Upper lobe of left lung (tissue), 6 donors: Measurements from ENCODE around the gene OGDH. TPM values are rescaled to one million over a fixed set of nuclear protein-coding genes. Genes with fewer than 3 reads are reported as not detected.
A peak's percentile ranks its signal among the peaks of the same experiment; 100 is the strongest.

ENCODE experiments used
- ATAC-seq, 2 donors: fragments of 200-7000 bp; cut with Tn5 transposase; one replicate each; pipeline ENCODE4 v1.9.1; 2022; ENCODE audit warnings: mild to moderate bottlenecking in 2 of 2, moderate library complexity in 2 of 2; ENCODE audit not compliant: low FRiP score in 2 of 2
- DNase-seq, 2 donors: peaks; one replicate each; pipeline ENCODE4 v3.0.0-alpha.2; 2019 to 2020
- H3K27ac ChIP-seq, 4 donors: fragments of 200-600 bp; sonication (generic); one replicate each; pipeline ENCODE4 v1.5.1; 2016 to 2019
- H3K27me3 ChIP-seq, 4 donors: fragments of 200-600 bp; sonication (generic); one replicate each; pipeline ENCODE4 v1.5.1; 2017 to 2019
- H3K36me3 ChIP-seq, 4 donors: fragments of 200-600 bp; sonication (generic); one replicate each; pipeline ENCODE4 v1.5.1; 2016 to 2019
- H3K4me1 ChIP-seq, 4 donors: fragments of 200-600 bp; sonication (generic); one replicate each; pipeline ENCODE4 v1.5.1; 2018 to 2019
- H3K4me3 ChIP-seq, 4 donors: fragments of 200-600 bp; sonication (generic); one replicate each; pipeline ENCODE4 v1.5.1; 2017 to 2019; ENCODE audit warnings: mild to moderate bottlenecking in 2 of 4, moderate library complexity in 1 of 4
- H3K9me3 ChIP-seq, 4 donors: fragments of 200-600 bp; sonication (generic); one replicate each; pipeline ENCODE4 v1.5.1; 2018 to 2019
- CTCF ChIP-seq, 6 experiments: fragments of 450-650 bp in 4 of 6; fragments of 200-600 bp in 2 of 6; sonication (generic) in 2 of 6; IDR thresholded peaks; one replicate each; pipeline ENCODE4 v1.5.1; 2016 to 2019; ENCODE audit warnings: antibody characterized with exemption in 6 of 6
- EP300 ChIP-seq, 4 donors: sonication (generic); formaldehyde crosslinking; IDR thresholded peaks; one replicate each; pipeline ENCODE4 v1.5.1; 2017; ENCODE audit warnings: antibody characterized with exemption in 4 of 4, control low read depth in 2 of 4
- POLR2A ChIP-seq, 4 donors: fragments of 450-650 bp; IDR thresholded peaks; one replicate each; pipeline ENCODE4 v1.5.1; 2016 to 2017; ENCODE audit warnings: antibody characterized with exemption in 4 of 4, mild to moderate bottlenecking in 2 of 4
- POLR2AphosphoS5 ChIP-seq, 2 donors: sonication (generic); formaldehyde crosslinking; IDR thresholded peaks; one replicate each; pipeline ENCODE4 v1.5.1; 2017; ENCODE audit warnings: antibody characterized with exemption in 2 of 2
- WGBS, 2 donors: methylation state at CpG; one replicate each; pipeline ENCODE4 v1.1.5; 2017 to 2018; 5-methylcytosine and 5-hydroxymethylcytosine counted together
- total RNA-seq, 6 donors: library from RNA; depleted of rRNA in 4 of 6; stranded (reverse); fragments of >200 nt in 4 of 6; gene quantifications; one replicate each; pipeline versions ENCODE4 v1.1.0 to v1.2.1, GENCODE V29; 2016 to 2021
- donor health status: DM: no; HTN: no; CAD: no; lungs with moderate emphysema.
- donor health status: DM: no; HTN: yes; CAD: no; lungs with severe emphysema.

OGDH gene
- total RNA-seq, 6 donors from 2014 or later, result 76.1 to 160 (median 134) TPM

DNA sequence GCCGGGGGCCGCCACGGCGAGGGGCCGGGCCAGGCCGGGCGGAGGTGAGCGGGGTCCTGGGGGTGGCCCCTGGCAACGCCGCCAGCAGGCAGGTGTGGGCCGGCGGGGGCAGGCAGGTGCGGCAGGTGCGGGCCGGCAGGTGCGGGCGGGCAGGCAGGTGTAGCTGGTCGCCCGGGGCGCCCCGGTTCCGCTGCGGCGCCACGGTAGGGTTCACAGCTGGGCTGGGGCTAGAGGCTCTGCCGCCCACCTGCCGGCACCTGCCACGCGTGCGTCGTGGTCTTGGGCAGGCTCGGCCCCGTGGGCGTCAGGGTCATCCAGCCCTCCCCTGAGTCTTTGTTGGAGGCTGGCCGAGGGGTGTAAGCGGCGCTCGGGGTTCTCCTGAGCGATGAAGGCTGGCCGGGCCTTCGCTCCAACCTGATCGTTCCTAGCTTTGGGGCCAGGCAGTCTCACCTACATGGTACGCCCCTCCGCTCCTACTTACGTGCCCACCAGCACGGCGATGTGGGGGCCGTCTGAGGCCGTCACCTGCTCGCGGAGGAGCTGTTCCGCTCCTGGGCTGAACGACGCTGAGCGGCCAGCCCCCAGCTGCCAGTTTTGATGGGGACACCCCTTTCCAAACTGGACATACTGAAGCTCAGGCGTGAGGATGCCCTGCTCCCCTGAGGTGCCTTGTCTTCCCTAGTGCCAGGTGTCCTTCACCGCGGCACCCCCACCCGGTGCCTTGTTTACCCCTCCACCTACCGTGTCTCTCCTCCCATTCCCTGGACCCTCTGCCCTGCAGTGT lies 142.7 kb downstream of the OGDH start:
- ATAC-seq, result no peak

DNA sequence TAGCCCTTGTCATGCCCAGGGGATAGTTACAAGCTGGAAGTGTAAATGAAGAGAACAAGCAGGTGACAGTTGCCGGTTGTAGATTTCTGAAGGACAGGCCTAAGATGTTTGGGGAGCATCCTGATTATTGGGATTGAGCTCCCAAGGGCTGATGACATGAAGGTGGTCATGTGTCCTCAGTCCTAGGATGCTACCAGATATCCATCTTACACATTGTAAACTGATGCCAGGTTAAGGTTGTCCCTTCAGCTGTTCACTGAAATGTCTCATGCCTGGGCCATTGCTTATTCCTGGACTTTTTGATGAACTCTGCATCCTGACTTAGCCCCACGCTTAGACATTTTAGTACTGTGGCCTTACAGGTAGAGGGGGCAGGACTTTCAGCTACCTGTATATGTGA lies 143.6 kb downstream of the OGDH start:
- H3K27ac ChIP-seq, result peak overlapping the region in 2 of 4 donors; percentile 95 to 97
- peaks cover 0 to 4% (median 1%) of the 10 kb centered on the region in 4 donors for H3K36me3 ChIP-seq
- no peak for ATAC-seq
- H3K27me3 ChIP-seq, result no peaks in the 10 kb centered on the region
- TF ChIP-seq CTCF (IDR thresholded peaks at IDR 0.05), result no peak
- TF ChIP-seq POLR2A (IDR thresholded peaks at IDR 0.05), result no peak
- no peak for TF ChIP-seq POLR2AphosphoS5 (IDR thresholded peaks at IDR 0.05)
- no peak for TF ChIP-seq EP300 (IDR thresholded peaks at IDR 0.05)
- no peaks in the 10 kb centered on the region for H3K9me3 ChIP-seq
- WGBS, 2 donors, result 86 to 100% methylated on average over 2 of the region's 2 CpGs
- DNase-seq, result no peak
- peak overlapping the region in 3 of 4 donors; percentile 67 to 99 (median 94) for H3K4me3 ChIP-seq
- H3K4me1 ChIP-seq, result peaks cover 41 to 57% (median 45%) of the 10 kb centered on the region in 4 donors

More for the DNA sequence above, 142.7 kb downstream of the OGDH start:
- peaks cover 36 to 48% (median 40%) of the 10 kb centered on the region in 4 donors for H3K4me1 ChIP-seq
- TF ChIP-seq CTCF (IDR thresholded peaks at IDR 0.05) (no peak), EP300 (IDR thresholded peaks at IDR 0.05) (no peak), POLR2AphosphoS5 (IDR thresholded peaks at IDR 0.05) (no peak)
- no peaks in the 10 kb centered on the region for H3K27me3 ChIP-seq
- 1 to 4% methylated on average over 6 to 21 of the region's 60 CpGs for WGBS, 2 donors
- peak in 1 of 2 donors; percentile 75 for DNase-seq
- H3K9me3 ChIP-seq, result no peaks in the 10 kb centered on the region
- H3K36me3 ChIP-seq, result peaks cover 0 to 4% (median 1%) of the 10 kb centered on the region in 4 donors
- H3K27ac ChIP-seq, result peak overlapping the region; percentile 95 to 98 (median 97)
- peak overlapping the region; percentile 67 to 99 (median 96) for H3K4me3 ChIP-seq

DNA sequence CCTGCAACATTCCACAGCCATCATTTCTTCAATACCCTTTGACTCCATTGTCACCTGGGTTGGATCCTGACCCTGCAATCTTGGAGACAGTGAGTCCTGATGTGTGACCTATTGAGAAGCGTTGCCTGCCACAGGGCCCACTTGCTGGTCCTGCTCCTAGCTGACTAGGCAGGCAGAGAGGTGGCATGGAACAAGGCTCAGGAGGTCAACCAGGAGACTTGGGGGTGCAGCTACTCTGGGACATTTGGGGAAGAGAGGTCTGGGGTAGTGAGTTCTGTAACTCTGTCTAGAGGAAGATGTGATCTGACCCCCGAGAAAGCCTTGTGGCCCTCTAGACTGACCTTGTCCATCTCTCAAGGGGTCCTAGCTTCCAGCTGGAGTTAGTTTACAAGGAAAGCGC lies 144.0 kb downstream of the OGDH start:
- H3K4me3 ChIP-seq, result peak overlapping the region in 1 of 4 donors; percentile 99

DNA sequence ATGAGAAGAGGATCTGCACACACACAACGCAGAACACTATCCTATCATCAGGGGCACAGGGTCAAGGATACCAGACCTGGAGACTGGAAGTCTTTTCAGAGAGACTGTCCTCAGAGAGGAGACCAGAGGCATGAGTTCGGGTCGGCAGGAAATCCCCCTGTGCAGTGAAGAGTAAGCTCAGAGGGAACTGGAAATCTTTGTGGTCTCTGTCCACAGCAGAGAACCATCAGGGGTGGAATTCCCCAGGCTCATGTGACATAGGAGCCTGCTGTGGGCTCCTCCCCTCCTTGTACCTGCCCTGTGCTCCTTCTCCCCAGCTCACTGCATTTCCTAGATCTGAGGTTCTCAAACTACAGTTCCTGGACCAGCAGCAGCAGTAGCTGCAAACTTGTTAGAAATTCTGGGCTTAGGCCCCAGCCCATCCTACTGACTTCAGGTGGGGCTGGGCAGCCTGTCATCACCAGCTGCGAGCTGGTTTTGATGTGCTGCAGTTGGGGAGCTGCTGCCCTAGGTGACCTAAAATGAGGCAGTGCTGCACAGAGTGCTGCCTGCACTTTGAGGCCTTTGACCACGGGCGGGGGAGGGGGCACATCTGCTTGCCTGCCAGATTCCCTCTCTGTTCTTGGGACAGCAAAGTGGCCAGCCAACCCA lies 144.6 kb downstream of the OGDH start:
- no peak for DNase-seq
- Histone ChIP-seq H3K4me1 (peaks cover 52 to 67% (median 56%) of the 10 kb centered on the region in 4 donors), H3K9me3 (no peaks in the 10 kb centered on the region), H3K36me3 (peaks cover 0 to 4% (median 1%) of the 10 kb centered on the region in 4 donors), H3K27me3 (no peaks in the 10 kb centered on the region), H3K27ac (peak overlapping the region in 2 of 4 donors; percentile 10 to 97), H3K4me3 (peak overlapping the region in 1 of 4 donors; percentile 99)
- ATAC-seq, result no peak
- WGBS, 2 donors, result 45 to 100% methylated on average over 1 to 6 of the region's 6 CpGs
- no peak for TF ChIP-seq POLR2A (IDR thresholded peaks at IDR 0.05)
- TF ChIP-seq CTCF (IDR thresholded peaks at IDR 0.05), result no peak
- TF ChIP-seq EP300 (IDR thresholded peaks at IDR 0.05), result no peak
- TF ChIP-seq POLR2AphosphoS5 (IDR thresholded peaks at IDR 0.05), result no peak

More for the DNA sequence above, 144.0 kb downstream of the OGDH start:
- Histone ChIP-seq H3K27ac (peak overlapping the region in 2 of 4 donors; percentile 10 to 97), H3K27me3 (no peaks in the 10 kb centered on the region), H3K9me3 (no peaks in the 10 kb centered on the region), H3K4me1 (peaks cover 45 to 61% (median 50%) of the 10 kb centered on the region in 4 donors), H3K36me3 (peaks cover 0 to 4% (median 1%) of the 10 kb centered on the region in 4 donors)
- no peak for DNase-seq
- no peak for ATAC-seq
- WGBS, 2 donors, result 84% methylated on average over 3 of the region's 3 CpGs
- no peak for TF ChIP-seq POLR2AphosphoS5 (IDR thresholded peaks at IDR 0.05)
- no peak for TF ChIP-seq CTCF (IDR thresholded peaks at IDR 0.05)
- no peak for TF ChIP-seq POLR2A (IDR thresholded peaks at IDR 0.05)
- no peak for TF ChIP-seq EP300 (IDR thresholded peaks at IDR 0.05)
